Erythroblast (primary cell): ENCODE data around the gene NDUFA1.
"Not testable (repeated sequence)": the region's sequence is repeated elsewhere in the genome, so short reads cannot be mapped to it uniquely, and the experiment has no call there.

ENCODE experiments used
- DNase-seq, 2 experiments: peaks; one replicate each; lab custom pipeline; 2025; lab: John Stamatoyannopoulos, UW
- GATA1 ChIP-seq: IDR thresholded peaks from 2 replicates; pipeline ENCODE4 v1.6.1; 2011; ENCODE audit warnings: low read depth, mild to moderate bottlenecking, control low read depth, low read length, moderate library complexity
- POLR2A ChIP-seq: IDR thresholded peaks from 2 replicates; pipeline ENCODE4 v1.6.1; 2011; ENCODE audit warnings: mild to moderate bottlenecking, low read length

Gene NDUFA1

DNA sequence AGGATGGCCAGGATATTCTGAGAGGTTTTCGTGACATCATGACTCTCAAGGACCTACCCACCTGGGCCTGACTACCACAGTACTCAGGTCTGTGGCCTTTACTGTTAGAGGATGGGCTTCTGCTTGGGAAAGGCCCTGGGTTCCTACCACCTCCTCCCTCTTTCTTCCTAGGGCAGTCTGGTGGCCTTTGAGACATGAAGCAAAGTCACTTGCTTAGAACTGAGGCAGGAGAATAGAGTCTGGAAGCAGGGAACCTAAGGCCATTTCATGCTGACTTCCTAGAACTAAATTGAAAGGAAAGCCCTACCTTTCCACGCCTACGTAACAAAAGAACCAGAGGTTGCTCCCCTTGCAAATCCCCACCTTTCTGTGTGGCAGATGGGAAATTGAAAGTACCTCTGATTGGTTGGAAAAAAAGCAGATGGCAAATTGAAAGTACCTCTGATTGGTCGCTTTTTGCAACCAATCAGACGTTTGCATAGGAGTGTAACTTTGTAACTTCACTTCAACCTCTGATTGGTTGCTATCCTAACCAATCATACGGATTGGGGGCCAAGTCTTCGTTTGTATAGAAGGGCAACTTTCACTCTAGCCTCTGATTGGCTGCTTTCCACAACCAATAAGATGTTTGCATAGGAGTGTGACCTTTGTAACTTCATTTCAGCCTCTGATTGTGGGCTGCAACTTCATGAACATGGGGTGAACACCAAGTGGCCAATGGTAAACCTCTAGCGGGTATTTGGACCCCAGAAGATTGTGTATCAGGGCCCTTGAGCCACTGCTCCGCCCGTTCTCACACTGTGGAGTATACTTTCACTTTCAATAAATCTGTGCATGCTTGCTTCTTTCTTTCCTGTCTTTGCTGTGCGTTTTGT is 14.2 kb downstream of the NDUFA1 start:
- peak; percentile 25 to 54 for DNase-seq

DNA sequence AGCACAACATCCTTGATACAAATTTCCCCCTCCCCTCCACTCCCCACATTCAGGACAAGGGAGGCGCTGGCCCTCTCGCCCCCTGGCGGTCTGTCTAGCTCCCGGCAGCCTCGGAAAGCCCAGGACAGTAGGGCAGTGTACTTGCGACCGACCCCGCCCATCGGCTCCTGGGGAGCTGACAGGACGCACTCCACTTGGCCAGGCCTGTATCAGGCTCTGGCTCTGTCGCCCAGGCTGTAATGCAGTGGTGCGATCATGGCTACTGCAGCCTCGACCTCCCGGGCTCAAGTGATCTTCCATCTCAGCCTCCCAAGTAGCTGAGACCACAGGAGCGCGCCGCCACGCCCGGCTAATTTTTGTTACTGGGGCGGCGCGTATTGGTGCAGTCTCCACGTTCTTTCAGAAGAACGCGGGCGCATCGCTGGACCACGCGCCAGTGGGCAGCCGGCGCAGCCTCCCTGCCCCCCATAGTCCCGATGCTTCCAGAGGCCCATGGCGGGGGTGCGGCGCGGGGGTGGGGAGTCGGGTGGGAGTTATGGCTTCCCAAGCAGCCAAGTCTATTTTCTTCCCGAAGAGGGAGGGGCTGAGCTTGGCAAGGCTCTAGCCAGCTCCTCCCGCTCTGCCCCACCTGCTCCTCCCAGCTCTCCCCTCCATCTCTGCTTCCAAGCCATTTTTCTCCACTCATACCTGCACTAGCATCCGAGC is 16.2 kb downstream of the NDUFA1 start:
- no peak for TF ChIP-seq GATA1
- peak; percentile 72 to 73 for DNase-seq

More for the DNA sequence above, 14.2 kb downstream of the NDUFA1 start:
- TF ChIP-seq GATA1 (no peak), POLR2A (no peak)

GRCh38 chrX:119890626-119891025 is 19.0 kb downstream of the NDUFA1 start:
- not testable (repeated sequence) for DNase-seq

GRCh38 chrX:119891961-119892692 is 20.5 kb downstream of the NDUFA1 start:
- DNase-seq = not testable (repeated sequence)

DNA sequence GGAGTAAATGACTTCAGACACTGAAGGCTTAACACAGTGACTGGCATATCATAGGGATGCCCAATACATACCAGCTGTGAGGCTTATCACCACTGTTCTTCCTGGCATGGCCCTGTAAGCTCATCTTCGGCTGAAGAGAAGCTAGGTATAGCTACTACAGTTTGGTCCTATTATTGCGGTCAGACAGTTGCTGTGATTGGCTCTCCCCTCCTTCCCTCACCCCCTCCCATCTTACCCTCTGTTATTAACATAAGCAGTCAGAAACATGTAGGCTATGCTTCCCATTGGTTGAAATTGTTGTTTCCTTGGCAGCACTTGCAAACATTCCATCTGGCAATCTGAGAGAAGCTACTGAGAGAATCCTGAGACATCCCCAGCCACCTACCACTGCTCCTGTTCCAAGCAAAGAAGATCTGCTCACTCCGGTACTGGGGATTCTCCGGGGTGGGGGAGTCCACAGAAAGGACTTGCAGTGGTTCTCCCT is 24.3 kb downstream of the NDUFA1 start, which contains the start of gene AKAP14:
Gene AKAP14, plus strand, starts transcription at position 51 of the 484 bp plus-strand sequence. CDS start 7,331 bp downstream, outside the sequence.
- no peak for TF ChIP-seq POLR2A
- TF ChIP-seq GATA1 = no peak
- no peak for DNase-seq

GRCh38 chrX:119899125-119899524 is 27.5 kb downstream of the NDUFA1 start:
- DNase-seq = no peak
- TF ChIP-seq POLR2A (no peak), GATA1 (no peak)

GRCh38 chrX:119900976-119901375 is 29.3 kb downstream of the NDUFA1 start:
- DNase-seq = no peak
- no peak for TF ChIP-seq GATA1
- no peak for TF ChIP-seq POLR2A

GRCh38 chrX:119916310-119916709 is 44.7 kb downstream of the NDUFA1 start:
- TF ChIP-seq GATA1 = no peak
- TF ChIP-seq POLR2A = no peak
- no peak for DNase-seq

DNA sequence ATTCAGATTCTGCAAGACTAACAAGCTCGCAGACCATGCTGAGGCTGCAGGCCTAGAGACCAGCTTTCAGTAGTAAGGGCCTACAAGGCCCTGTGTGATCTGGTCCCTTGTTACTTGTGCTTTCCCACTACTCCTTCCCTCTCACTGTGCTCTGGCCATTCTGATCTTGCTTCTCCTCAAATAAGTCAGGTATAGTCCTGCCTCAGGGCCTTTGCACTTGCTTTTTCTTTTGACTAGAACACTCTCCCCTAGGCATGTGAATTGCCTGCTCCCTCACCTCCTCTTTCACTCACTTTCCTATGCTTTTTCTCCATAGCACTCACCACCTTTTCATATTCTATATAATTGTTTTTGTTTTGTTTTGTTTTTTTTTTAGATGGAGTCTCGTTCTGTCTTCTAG is 46.2 kb downstream of the NDUFA1 start:
- TF ChIP-seq GATA1 (no peak), POLR2A (no peak)
- no peak for DNase-seq

DNA sequence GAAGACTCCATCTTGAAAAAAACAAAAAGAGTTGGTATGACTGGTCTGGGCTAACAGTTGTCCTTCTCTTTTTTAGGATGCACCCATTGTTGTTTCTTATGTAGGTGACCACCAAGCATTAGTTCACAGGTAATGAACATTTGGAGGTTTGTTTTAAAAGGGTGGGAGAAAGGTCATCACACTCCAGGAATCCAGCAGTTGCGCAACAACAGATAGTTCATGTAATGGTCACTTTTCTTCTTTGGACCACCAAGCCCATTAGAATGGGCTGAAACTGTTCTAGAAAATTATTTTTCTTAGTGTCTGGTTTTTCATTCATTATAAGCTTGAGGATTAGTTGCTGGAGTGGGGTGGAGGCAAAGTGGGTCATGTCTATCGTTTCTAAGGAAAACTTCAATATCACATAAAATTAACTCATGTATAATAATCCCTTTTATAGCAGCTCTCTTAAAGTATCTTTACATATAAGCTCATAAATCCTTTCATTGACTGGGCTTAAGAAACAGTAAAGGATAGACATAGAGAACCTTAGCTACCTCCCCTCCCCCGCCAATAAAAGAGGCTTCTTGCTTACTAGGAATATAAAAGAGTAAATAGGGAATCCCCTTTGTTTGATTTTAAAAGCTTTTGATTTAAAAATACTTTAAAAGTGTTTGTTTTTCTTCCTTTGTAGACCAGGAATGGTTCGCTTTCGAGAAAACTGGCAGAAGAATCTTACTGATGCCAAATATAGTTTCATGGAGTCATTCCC is 48.4 kb downstream of the NDUFA1 start:
- no peak for TF ChIP-seq GATA1
- TF ChIP-seq POLR2A = no peak
- DNase-seq = no peak

GRCh38 chrX:119922391-119922790 is 50.8 kb downstream of the NDUFA1 start:
- not testable (repeated sequence) for DNase-seq
